Activated T-helper 1 cell treated with anti-CD3 and anti-CD28 coated beads, Interleukin-2, amount 50 U/mL, for 16 hours (primary cell): ENCODE results near the gene DSN1.
"Not testable (repeated sequence)": the region's sequence is repeated elsewhere in the genome, so short reads cannot be mapped to it uniquely, and the experiment has no call there.

Experiments used
- DNase-seq, 2 donors: peaks; one replicate each; pipeline ENCODE4 v3.0.0-alpha.2; 2020; ENCODE audit warnings: low read depth in 1 of 2, low spot score in 1 of 2

Gene DSN1, protein sequence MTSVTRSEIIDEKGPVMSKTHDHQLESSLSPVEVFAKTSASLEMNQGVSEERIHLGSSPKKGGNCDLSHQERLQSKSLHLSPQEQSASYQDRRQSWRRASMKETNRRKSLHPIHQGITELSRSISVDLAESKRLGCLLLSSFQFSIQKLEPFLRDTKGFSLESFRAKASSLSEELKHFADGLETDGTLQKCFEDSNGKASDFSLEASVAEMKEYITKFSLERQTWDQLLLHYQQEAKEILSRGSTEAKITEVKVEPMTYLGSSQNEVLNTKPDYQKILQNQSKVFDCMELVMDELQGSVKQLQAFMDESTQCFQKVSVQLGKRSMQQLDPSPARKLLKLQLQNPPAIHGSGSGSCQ

DNA sequence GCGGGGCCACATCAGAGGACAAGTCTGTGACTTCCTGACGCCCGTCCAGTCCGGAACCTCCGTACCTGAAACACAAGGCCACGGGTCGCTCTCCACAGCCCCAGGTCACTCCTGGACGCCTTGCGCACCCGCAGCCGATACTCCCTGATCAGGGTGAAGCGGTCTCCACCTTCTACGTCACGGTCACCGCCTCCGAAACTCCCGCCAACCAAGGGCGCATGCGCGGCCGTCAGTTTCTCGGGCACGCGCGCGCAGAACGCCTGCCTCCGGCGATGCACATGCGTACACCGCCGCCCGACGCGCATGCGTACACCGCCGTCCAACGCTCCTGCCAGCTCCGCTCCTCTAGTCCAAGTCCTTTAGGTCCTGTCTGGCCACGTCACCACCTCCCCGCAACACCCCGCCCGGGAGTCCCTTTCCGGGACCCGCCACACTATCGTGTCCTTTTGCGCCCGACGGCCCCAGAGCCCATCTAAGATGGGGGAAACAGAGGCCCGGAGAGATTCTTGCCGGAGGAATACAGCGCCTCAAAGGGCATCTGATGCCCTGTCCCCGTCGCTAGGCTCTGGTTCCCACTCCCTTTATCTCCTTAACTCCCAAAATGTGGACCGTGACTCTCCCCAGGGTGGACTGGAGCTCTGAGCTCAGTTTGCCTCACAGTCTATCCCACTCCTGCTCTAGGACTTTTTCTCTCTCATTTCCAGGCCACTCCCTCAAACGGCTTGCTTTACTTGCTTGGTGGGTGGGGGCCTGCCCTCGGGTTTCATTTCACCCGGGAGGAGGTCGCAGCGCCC is at the start of gene DSN1:
TSS of gene DSN1 (minus strand) at position 167 of the 794 bp plus-strand sequence. CDS start 2,305 bp downstream, outside the sequence.
- peak; percentile 97 to 98 for DNase-seq

DNA sequence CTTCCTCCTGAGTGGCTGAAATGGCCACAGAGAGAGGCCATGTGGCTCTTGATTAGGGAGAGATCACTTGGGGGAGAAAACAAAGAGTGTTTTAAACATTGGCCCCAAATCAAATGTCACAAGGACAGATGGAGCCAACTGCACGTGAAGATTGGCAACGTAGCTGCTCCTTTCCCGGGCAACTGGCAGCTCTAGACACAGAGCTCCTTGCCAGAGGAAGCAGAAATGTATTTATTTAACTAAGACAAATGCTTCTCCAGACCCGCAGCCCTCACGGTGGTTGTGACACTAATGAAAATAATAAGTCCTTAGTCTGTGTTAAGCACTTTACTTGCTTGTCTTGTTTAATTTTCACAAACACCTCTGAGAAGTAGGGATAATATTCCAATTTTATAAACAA is 49.6 kb upstream of the DSN1 start:
- DNase-seq = no peak

DNA sequence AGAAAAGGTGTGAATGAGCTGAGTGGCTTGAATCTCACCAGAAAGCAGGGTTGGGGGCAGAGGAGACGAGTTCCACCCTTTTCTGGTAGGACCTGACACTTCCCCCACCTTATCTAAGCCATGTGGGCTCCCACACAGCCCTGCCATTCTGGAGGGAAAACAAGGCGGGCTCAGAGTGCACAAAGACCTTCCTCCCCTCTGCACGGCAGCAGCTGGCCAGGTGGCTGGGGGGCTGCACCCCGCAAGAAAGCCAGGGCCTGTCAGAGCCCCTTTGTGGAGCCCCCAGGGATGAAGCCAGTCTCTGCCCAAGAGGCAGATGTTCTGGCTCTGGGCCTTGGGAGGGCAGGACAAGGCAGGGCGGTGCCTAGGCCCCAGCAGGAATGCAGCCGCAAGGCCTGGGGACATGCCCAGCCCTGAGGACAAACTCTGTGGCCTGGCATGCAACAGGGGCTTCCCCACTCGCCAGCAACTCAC is 48.4 kb upstream of the DSN1 start:
- DNase-seq = no peak

DNA sequence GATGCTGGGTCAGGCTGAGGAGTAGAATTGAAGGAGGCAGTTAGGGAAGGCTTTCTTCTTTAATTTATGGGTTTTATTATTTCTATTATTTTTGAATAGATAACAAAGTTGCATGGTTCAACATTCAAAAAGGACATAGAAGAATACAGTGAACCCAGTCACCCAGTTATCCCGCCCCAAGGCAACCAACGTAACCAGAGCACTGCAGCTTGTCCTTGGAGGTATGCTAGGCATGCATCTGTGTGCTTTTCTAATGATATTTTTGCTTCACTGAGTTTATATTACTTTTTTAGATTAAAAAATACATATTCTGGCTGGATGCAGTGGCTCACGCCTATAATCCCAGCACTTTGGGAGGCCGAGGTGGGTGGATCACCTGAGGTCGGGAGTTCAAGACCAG is 47.4 kb upstream of the DSN1 start:
- no peak for DNase-seq

DNA sequence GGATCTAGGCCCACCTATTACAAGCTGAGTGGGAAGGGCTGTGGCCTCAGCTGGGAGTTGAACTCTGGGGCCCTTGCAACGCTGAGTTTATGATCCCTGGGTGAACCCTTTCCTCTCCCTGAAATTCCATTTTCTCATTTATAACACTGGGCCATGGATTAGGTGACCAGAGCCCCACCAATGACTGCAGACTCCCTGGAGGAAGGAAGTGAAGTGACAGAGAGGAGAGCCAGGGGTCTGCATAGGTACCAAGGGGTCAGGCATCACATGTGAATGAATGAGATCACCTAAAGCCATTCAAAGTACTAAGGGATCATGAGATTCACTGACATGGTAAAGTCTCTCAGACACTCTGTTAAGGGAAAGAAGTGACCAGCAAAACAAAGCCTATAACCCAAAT is 46.5 kb upstream of the DSN1 start:
- no peak for DNase-seq

DNA sequence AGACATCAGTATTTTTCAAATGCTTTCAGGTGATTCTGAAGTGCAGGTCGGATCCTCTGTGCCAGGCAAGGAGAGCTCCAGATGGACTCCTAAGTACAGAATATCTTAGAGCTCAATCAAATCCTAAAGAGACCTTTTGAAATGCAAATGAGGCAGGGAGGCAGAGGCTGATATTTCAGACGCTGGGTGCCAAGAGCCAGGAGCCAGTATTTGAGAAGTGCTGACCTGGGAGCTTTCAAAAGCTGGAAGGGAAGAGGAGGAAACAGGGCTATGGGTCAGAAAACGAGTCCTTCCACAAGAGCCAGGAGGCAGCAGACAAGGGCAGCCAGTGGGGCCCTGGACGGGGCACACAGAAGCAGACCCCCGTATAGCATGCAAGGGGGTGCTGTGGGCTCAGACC is 46.1 kb upstream of the DSN1 start:
- no peak for DNase-seq

DNA sequence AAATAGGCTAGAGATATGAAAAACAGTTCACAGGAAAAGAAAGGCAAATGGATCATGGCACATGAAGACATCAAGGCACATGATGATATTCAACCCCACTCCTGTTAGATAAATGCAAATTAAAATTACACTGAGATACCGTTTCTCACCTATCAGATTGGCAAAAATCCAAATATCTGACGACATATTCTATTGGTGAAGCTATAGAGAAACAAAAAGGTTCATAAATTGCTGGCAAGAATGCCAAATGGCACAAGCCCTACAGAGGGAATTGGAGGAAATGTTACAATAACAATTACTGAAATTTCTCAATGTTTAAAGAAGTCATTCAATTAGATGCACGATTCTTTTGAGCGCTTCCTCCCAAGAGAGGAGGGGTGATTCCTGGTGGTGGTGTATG is 45.3 kb upstream of the DSN1 start:
- DNase-seq = no peak

DNA sequence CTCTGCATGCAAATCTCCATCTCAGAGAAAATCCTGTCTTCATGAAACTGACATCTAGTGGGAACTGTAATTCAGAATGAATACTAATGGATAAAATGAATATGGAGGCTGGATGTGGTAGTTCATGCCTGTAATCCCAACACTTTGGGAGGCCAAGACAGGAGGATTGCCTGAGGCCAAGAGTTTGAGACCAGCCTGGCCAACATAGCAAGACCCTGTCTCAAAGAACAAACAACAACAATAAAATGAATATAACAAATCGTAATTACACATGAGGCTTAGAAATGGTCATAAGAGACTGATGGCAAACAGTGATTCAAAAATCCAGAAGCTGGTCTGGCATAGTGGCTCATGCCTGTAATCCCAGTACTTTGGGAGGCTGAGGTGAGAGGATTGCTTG is 44.6 kb upstream of the DSN1 start:
- no peak for DNase-seq

DNA sequence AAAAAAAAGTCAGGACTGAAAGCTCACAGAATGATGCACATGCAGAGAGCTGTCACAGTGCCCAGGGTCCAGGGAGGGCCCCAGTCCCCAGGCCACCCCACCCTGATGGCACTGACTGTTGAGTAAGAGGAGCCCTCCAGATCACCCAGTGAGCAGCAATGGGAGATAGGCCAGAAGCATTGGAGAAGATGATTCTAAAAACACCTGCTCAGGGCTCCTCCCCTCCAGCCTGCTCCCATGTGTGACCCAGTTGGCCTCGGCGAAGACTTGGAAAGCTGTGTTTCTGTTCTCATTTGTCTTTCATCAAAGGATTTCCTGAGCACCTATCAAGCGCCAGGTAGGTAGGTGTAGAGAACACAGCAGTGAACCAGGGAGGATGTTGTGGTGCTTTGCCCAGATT is 43.9 kb upstream of the DSN1 start:
- DNase-seq = no peak

DNA sequence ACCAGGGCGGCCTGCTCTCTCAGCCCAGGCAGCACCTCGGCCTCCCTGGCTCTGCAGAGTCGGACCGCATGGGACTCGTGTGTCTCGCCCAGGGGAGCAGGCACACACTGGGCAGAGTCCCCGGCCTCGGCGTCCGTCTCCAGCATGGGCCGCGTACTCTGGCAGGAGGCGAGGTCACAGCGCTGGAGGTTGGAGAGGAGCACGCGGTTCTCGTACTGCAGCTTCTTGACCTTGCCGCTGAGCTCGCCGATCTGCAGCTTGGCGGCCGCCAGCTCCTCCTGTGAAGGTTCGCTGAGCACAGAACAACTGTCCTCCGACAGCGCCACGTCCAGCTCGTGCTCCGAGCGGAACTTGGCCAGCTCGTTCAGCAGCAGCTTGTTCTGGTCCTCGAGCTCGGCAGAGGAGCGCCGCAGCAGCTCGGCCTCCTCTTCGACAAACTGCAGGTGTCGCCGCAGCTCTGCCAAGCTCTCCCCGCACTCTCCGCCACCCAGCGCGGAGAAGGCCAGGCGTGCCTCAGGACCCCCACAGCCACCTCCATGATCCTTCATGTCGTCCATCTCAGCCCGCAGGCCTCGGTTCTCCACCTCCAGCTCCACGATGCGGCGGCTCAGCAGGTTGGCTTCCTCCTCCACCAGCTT is 42.0 kb upstream of the DSN1 start:
- no peak for DNase-seq

DNA sequence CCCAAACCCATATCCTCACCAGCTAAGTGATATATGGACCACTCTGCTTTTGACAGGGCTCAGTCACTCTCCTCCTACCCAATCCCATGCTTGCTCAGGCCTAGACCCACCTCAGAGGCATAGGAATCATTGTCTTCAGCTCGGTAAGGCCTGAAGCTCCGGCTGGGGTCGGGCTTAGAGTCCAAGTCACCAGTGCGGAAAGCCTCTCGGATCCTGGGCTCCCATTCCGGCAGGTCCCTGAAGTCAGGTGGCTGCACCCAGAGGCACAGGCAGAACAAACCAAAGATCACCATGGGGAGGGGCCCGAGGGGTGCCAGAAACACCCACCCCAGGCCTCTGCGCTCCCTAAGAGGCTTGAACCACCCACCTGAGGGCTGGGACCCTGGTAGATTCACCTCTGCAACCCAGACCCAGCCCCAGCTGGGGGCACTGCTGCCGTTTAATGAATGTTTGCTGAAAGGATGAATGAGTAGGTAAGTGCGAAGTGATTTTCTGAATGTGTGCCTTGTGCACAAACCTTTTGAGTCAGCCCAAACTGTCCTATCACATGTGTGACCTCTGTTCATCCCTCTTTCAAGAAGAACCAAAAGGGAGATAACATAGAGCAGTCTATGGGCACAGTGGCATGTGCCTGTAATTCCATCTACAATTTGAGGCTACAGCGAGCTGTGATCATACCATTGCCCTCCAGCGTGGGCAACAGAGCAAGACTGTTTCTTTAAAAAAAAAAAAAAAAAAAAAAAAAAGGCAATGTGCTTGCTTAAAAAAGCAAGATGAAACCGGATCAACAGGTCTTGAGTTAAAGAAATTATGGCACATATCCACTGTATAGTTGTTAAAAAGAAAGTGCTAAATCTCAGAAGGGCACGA is 39.3 kb upstream of the DSN1 start:
- DNase-seq = no peak

DNA sequence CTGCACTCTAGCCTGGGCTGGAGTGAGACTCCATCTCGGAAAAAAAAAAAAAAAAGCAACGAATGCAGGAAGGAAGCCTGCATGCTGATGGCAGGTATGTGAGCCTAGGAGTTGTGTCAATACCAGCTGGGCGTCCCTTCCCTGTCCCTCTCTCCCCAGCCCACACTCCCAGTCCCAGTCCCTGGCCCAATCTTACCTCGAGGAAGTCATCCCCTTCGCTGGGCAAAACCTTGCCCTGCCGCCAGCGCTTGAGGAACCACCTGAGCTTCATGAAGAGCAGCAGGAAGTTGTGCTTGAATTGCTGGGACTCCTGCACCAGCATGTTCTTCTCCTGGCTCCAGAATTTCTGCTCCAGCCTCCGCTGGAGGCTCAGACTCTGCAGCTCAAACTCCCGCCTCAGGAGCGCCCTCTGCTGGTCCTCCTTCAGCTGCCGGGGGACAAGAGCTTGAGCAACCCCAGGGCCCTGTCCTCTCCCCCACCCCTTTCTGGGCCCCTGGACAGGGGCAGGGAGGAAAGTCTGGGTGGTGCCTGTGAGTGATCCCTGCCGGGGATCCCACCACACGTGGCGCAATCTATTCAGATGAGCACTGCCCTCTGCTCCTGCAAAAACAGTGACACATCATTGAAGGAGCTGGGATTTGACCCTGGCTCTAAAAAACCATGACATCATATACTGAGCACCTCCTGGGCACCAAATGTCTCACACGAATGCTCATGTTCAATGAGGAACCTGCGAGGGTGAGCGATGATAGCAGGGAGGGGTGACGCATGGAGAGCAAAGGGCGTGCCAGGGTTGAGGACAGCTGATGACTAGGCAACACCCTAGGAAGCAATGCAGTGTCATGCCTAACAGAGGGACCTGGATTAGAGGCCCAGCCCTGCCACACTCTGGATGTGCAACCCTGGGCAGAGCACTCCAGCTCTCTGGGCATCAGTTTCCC is 35.0 kb upstream of the DSN1 start:
- DNase-seq = peak; percentile 48 to 57

DNA sequence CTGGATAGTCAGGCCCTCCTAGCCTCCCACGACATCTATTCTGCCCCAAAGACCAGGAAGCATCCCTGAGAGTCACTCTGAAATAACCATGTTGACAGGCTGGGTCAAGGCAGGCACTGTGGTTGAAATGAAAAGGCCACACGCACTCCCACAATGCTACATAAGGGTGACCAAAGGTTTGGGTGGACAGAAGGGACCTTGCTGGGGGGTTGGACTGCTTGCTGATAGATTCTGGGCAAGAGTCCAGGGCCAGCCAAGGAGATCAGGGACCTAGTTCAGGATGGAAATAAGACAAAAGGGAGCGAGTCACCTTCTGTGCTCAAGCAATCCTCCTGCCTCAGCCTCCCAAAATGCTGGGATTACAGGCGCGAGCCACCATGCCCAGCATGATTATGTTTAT is 32.5 kb upstream of the DSN1 start:
- no peak for DNase-seq

DNA sequence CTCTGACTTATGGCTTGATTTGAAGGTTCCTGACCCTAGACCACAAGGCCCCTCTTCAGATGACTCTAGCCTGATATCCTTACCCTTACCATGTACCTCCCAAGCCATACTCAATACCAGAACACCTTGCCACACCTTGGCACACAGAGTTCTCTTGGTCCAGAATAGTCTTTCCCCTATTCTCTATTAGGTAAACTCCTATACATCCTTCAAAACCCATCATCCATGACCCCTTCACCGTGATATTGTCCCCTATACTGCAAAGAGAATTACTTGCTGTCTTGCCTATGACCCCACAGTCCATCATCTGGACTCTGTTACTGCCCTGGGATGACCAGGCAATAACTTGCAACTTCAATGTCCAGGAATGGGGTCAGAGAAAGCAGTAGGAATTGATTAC is 31.8 kb upstream of the DSN1 start:
- DNase-seq = no peak

DNA sequence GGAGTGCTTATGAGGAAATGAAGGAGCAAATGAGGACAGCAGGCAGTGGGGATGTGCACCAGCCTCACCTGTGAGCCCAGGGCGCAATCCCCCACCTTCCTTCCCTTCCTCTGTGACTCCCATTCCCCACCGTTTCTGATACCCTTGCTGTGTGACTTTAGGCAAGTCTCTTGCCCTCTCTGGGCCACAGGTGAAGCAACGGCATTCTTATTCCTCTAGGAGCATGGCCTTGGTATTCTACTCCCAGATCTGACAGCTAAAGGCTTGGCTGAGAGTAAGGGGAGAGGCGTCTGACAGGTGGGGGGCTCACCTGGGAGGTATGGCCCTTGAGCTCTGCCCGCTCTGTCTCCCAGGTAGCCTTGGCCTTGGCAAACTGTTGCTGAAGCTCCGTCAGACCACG is 30.9 kb upstream of the DSN1 start:
- DNase-seq = no peak

DNA sequence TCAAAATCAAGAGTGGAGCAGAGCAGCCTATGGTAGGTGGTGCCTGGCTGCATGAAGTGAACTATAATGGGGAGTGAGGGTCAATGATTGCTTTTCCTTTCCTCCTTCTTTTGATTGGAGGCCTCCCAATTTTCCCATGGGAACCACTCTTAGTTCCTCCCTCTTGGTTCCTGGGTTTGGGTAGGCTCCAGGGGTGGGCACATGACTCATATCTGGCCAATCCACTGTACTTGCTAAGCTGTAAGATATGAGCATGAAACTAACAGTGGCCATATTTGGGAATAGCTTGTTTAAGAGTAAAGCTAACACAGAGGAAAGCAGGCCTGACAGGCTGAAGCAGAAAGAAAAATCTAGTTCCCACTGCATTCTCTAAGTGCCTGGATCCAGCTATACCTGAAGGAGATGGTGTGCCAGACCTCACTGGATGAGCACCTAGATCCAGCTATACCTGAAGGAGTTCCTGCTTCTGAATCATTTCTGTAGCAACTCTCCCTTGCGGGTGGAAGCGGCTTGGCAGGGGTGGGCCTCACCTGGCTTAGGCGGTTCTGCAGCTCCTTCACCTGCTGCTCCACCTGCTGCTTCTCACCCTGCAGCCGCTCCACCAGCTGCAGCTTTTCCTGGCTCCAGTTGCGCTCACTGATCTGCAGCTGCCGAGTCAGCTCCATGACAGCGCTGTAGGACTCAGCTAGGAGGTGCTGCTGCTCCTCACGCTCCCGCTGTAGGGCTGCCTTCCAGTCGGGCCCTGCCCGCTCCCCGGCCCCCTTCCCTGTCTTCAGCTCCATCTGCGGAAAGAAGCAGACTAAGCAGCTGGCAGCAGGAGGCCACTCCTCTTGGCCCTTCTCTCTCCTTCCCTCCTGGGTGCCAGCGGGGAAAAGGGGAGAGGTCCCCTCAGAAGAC is 29.0 kb upstream of the DSN1 start:
- no peak for DNase-seq

DNA sequence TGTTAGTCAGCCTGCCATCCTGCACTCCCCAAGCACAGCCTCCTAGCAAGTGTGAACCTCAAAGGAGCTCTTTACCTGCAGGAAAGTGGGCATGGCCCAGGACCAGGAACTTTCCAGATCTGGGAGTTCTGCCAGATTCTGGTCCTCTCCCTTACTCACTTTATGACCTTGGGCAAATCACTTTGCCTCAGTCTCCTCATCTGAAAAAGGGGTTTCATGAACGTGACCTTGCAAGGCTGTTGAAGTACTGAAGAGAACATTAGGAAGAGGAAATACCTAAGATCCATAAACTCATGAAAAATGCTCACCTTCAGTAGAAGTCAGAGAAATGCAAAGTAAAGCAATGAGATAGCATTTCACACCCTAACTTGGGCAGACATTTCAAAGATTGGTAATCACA is 26.8 kb upstream of the DSN1 start:
- no peak for DNase-seq

DNA sequence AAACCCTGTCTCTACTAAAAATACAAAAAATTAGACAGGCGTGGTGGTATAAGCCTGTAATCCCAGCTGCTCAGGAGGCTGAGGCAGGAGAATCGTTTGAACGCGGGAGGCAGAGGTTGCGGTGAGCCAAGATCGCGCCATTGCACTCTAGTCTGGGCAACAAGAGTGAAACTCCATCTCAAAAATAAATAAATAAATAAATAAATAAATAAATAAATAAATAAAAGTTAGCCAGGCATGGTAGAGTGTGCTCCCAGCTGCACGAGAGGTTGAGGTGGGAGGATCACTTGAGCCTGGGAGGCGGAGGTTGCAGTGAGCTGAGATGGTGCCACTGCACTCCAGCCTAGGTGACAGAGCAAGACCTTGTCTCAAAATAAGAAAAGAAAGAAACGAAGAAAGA is 25.8 kb upstream of the DSN1 start:
- DNase-seq = not testable (repeated sequence)

DNA sequence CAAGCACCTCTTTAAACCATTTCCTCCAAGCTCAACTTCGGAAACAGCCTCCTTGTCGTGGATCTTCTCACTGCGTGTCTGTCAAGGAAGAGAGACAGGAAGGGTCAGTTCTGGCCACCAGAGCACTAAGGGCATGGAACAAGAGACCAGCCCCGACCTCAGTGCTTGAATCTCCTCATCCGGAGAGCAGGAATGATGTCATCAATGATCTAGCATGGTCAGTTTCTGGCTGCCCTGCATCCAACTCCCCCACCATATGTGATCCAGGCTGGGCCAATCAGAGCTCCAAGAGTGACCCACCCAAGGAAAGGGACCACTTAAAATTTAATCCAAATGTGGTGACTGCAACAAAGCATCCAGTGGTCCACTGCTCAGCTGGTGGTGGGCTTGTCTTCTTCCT is 23.3 kb upstream of the DSN1 start:
- DNase-seq = no peak
